Left renal cortex interstitium (tissue), 4 donors: ENCODE measurements around the gene NME8. TPM values are rescaled to one million over a fixed set of nuclear protein-coding genes. Genes with fewer than 3 reads are reported as not detected.
"Not testable (repeated sequence)": the region's sequence is repeated elsewhere in the genome, so short reads cannot be mapped to it uniquely, and the experiment has no call there.

Source experiments
- DNase-seq, 4 donors: peaks; one replicate each; pipeline ENCODE4 v3.0.0-alpha.2; 2013; ENCODE audit warnings: low read depth in 4 of 4, low spot score in 2 of 4, missing footprints in 1 of 4
- polyA plus RNA-seq, 4 donors: library from polyadenylated mRNA; unstranded; fragments of 120-200 nt; gene quantifications; one replicate each; pipeline ENCODE4 v1.2.1, GENCODE V29; 2013; ENCODE audit not compliant: insufficient read length in 4 of 4

The NME8 gene, protein sequence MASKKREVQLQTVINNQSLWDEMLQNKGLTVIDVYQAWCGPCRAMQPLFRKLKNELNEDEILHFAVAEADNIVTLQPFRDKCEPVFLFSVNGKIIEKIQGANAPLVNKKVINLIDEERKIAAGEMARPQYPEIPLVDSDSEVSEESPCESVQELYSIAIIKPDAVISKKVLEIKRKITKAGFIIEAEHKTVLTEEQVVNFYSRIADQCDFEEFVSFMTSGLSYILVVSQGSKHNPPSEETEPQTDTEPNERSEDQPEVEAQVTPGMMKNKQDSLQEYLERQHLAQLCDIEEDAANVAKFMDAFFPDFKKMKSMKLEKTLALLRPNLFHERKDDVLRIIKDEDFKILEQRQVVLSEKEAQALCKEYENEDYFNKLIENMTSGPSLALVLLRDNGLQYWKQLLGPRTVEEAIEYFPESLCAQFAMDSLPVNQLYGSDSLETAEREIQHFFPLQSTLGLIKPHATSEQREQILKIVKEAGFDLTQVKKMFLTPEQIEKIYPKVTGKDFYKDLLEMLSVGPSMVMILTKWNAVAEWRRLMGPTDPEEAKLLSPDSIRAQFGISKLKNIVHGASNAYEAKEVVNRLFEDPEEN
- under 1 TPM in 1 of 4 donors, not detected in 3; 0.41 TPM for polyA plus RNA-seq

DNA sequence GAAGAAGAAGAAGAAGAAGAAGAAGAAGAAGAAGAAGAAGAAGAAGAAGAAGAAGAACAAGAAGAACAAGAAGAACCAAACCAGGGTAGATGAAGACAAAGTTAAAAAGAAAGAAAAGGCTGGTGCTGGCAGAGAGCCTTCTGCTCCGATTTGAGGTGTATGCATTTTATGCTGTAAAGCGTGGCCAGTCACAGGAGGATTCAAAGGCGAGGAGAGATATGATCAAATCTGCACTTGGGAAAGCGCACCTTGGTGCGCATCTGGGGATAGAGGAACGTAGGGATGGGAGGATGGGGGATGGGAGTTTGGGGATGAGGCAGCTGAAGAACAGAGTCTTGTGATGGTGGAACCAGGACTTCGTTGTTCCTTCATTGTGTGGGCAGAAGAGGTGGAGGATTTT lies at the start of gene NME8:
NME8 (plus strand) TSS at position 301 of the 400 bp plus-strand sequence. CDS start 1,670 bp downstream, outside the sequence.
- no peak for DNase-seq

DNA sequence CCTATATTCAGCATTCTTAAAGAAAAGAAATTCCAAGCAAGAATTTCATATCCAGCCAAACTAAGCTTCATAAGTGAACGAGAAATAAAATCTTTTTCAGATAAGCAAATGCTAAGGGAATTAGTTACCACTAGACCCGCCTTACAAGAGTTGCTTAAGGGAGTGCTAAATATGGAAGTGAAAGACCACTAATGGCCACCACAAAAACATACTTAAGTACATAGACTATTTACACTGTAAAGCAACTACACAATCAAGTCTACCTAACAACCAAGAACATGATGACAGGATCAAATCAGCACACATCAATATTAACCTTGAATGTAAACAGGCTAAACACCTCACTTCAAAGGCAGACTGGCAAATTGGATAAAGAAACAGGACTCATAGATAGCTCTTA lies 42.2 kb upstream of the NME8 start:
- DNase-seq: no peak

DNA sequence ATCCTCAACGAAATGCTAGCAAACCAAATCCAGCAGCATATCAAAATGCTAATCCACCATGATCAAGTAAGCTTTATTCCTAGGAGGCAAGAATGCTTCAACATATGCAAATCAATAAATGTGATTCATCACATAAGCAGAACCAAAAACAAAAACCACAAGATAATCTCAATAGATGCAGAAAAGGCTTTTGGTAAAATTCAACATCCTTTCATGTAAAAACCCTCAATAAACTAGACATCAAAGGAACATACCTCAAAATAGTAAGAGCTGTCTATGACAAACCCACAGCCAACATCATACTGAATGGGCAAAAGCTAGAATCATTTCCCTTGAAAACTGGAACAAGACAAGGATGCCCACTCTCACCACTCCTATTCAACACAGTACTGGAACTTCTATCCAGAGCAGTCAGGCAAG lies 36.2 kb upstream of the NME8 start:
- DNase-seq: not testable (repeated sequence)

DNA sequence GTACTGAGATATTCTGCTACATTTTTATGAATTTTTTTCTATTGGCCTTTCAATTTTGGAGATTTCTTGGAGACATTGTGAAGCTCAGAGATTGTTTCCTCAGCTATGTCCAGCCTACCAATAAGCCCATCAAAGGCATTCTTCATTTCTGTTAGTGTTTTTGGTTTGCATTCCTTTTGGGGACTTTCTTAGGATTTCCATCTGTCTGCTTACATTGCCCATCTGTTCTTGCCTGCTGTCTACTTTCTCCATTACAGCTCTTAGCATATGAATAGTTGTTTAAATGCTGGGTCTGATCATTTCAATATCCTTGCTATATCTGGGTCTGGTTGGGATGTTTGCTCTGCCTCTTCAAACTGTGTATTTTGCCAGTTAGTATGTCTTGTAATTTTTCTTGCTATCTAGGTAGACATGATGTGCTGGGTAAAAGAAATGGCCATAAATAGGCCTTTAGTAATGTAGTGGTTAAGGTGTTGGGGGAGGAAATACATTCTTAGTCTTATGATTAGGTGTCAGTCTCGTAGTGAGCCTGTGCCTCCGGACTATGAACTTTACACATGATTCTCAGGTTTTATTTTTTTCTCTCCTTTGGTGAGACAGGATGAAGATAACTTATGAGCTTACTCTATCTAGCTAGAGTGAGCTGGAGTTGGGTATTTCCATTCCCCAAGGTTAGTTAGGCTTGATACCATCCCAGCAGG lies 32.6 kb upstream of the NME8 start:
- no peak for DNase-seq

DNA sequence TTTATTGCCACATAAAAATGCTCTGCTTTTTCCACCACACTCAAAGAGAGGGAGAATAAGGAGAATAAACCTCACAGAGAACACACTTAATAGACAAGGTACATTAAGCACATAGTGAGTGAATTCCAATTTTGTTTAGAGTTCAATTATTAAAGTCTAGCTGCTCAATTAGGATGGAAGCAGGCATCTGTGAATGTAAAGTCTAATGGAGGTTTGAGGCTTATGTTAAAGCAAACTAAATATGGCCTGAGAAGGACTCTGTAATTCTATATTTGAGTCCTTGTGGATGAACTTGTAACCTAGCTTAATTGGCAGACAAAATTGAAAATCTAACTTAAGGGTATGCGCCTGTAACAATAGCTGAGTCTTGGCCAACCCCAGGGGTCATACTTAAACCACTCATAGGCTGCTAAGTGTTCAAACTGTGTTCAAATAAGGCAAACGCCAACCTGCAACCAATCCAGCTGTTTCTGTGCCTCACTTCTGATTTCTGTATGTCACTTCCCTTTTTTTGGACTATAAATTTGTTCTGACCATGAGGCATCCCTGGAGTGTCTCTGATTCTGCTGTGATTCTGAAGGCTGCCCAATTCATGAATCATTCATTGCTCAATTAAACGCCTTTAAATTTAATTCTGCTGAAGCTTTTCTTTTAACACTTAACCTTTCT lies 31.3 kb upstream of the NME8 start:
- no peak for DNase-seq

DNA sequence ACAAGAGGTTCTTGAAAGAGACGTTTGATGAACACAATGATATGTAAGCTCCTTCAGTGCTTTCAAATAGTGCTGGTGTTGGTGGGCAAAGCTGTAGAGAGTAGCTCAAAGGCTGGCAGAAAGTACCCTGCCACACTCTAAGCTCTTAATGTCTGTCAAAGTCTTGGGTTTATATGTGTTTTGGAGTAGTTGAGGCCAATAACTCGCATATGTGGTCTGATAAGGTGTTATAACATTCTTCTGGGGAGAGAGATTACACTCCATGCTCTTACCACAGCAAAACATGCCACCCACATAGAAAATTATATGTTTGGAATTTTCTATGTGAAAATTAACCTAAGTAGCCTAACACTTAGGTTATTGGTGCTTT lies 30.8 kb upstream of the NME8 start:
- DNase-seq: no peak

DNA sequence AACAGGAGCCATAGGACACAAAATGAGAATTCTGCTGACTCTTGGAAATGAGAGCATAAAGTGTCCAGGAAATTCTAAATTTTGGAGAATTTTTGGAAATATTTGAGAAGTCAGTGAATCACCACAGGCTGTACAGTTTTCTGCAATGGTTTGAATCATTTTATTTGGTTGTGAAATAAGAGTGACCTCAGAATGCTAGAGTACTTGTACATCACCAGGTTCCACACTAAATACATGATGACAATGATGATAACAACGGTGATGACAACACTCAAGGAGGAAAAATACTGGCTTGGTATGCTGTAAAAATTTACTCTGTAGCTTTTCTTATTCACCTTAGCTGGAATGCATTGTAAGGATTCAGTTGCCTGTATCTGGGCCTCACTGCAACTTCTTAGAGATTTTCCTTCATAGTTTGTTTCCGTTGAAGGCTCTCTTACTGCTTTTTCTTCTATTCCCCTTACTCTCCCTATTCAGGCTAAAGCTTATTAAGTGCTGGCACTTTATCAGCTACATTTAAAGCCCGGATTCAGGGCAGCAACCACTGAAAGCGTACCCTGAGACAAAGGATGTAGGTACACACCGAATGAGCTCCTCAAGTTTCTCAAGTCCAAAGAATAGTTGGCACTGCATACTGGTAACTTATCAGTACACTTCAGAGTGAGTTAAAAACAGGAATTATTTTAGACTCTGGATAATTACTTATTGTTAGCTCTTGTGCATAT lies 30.2 kb upstream of the NME8 start:
- no peak for DNase-seq

DNA sequence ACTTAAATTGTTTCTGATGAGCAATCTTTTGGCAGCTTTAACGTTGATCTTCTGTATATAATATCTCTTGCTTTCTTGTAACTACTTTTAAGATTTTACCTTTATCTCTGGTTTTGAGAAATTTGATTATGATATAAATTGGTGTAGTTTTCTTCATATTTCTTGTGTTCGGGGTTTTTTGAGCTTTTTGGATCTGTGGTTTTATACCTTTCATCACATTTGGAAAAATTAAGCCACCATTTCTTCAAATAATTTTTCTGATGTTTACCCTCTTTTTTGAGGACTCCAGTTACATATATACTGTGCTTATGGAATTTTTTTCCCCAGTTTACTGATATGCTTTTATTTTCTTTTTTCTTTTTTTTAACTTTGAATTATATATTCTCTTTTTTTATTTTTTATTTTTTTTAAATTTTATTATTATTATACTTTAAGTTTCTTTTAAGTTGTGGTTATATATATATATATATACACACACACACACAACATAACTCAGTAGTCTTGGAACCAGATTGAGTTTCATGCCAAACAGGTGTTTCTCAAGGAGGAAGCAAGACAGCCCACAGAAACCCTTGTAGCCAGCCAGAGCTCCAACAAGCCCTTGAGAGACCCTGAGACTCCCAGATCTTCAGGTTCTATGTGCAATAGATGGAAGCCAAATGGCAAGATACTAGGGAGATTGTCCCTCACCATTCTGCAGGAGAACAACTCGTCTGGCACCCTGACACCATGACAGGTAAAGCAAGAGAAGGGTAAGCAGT lies 27.5 kb upstream of the NME8 start:
- no peak for DNase-seq

DNA sequence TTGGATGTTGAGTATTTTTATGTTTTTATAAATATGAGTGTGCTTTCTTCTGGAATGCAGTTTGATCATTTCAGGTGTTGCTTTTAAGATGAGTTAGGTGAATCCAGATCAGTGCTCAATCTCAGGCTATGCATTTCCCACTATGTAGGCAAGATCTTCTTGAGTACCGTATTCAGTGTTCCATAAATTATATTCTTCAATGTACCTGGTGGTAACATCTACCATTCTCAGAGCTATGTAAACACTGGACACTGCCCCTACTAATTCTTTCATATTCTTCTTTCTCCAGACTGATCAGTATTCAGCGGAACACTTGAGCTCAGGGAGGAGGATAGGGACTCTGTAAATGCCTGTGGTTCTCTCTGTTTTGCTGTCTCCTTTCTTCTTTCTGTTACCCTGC lies 25.5 kb upstream of the NME8 start:
- no peak for DNase-seq

DNA sequence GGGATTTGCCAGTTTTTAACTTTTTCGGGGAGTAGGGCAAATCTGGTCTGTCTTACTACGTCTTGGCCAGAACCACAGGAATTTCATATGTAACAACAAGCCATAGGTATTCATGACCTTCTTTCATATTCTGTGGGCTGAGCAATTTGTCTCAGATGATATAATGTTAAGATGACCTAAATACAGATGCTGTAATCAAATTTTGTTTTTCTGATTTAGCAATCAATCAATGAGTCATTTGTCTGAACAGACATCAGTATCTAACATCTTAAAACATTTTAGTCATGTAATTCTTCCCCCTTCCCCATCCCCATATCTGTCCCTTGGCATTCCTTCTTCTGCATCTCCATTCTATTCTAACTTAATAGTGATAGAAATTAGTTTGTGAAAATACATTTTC lies 24.8 kb upstream of the NME8 start:
- no peak for DNase-seq

DNA sequence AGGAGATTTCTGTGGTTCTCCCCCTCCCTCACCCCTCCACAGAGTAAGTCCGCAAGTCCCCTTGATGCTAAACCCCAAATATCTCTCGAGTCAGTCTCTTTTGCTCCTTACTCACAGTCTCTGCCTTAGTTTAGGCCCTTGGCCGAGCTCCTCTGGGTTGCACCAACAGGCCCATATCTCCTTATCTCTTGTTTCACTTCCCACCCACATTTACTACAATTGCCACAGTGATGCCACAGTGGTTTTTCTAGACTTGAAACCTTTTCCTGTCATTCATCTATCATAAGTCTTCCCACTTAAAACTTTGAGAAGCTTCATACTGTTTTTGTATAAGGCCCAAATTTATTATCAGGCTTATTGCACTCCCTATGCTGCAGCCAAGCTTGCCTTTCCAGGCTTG lies 23.4 kb upstream of the NME8 start:
- no peak for DNase-seq

DNA sequence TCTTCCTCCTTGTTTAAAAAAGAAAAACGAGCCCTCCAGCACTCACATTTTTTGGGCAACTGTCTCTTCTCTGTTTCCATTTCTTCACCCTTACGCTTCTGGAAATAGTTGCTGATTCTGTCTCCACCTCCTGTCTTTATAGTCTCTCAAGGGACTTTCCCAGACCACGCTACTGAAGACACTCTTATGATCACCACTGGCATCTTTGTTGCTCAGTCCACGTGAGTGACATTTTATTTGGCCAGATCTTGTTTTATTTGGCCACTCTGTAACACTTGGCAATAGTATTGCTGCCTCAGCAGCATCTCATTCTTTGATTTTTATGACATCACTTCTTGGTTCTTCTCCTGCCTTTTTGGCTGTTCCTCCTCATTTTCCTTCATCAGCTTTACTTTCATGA lies 21.6 kb upstream of the NME8 start:
- DNase-seq: no peak

DNA sequence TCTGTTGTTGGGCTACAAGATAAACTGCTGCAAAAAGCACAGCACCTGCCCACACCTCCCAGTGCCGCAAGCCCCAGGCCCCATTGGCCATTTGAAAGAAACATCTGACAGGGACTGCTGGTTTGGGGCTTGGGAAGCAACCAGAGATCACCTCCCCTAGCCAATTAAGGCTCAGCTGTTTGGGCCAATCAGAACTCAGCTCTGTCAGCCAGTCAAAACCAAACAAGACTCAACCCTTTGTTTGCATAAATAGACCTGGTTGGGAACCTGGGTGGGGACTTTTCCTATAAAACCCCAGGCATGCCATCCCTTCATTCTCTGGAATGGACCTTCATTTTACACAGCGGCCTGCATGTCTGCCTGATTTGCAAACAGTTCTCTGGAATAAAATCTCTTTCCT lies 17.2 kb upstream of the NME8 start:
- no peak for DNase-seq

DNA sequence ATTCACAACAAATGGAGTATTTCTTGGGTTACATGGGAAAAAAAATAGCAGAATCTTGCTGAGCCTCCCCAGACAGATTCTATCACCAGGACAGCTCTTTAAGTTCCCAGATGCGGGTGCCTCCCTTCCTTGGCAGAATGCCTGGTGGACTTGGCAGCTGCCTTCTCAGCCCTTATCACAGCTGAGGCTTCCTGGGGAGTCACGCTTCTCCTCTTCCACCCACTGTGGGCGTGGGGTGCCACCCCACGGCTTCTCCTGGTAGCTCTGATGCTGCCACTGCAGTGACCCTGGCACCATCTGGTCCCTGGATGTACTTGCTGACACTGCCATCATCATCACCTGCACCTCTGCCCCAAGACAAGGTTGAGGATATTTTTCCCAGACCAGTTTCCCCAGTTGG lies 16.2 kb upstream of the NME8 start:
- DNase-seq: peak in 1 of 4 donors; percentile 7

DNA sequence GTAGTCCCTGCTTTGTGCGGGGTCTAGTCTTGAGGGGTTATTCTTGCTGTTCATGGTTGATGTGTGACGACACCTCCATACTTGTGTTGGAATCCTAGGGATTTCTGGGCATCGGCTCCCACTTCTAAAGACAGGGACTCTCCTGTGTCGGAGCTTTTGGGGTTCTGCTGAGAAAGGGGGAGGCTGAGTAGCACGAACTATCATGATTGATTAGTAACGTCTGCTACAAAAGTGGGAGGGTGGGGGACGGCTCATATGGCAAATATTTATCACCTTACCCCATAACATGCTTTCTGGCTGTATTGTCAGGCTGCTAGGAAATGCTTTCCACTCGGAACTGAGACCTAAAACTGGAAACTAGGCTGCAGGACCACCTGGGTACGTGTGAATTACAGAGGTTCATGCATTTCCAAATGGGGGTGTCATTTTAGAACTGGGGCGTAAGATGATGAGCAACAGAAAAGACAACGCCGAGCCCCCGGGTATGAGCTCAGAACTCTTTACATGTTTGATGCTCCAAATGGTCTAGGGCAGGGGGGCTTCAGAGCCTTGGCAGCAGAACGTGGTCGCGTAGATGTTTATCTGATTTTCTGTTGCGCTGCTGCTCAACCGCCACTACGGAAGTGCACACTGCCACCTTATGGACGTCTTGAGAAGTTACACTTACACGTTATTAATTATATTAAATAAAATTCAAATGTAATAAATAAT lies 15.1 kb upstream of the NME8 start:
- DNase-seq: peak in 2 of 4 donors; percentile 15 to 34

DNA sequence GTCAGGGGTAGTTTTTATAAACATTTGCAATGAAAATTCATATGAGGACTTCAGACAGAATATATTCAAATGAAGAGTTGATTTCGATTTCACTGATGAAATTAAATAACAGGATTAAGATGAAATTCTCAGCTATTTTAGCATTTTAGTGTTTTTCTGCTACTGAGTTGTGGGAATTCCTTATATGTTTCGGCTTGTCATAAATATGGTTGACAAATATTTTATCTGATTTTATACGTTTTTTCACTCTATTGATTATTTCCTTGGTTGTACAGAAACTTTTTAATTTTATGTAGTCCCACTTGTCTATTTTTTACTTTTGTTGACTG lies 14.6 kb upstream of the NME8 start:
- DNase-seq: no peak

DNA sequence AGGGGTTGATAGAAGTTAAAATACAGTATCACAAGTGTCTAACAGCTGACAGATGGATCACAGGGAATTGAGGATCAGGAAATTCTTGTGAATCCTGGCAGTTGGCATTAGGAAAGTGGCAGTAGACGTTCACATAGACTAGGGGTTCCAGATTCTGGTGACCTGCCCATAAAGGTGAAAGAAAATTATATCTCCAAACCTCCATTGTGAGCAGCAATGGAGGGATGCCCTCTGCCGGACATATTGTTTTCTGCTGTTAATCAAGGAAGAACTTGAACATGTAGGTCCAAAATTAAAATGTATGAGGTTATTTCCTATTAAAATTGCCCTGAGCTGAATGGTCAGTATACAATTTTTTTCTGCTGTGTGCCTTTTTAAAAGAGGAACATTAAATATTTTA lies 5.1 kb downstream of the NME8 start:
- DNase-seq: no peak

DNA sequence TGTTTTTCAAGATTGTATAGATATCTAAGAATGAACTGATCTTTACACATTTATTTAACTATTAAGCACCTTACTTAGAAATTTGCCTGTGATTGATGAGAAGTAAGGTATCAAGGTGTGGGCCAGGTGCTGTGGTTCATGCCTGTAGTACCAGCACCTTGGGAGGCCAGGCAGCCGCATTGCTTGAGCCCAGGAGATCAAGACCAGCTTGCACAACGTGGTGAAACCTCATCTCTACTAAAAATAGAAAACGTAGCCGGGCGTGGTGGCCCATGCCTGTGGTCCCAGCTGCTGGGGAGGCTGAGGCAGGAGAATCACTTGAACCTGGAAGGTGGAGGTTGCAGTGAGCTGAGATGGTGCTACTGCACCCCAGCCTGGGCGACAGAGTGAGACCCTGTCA lies 33.7 kb downstream of the NME8 start:
- DNase-seq: no peak

DNA sequence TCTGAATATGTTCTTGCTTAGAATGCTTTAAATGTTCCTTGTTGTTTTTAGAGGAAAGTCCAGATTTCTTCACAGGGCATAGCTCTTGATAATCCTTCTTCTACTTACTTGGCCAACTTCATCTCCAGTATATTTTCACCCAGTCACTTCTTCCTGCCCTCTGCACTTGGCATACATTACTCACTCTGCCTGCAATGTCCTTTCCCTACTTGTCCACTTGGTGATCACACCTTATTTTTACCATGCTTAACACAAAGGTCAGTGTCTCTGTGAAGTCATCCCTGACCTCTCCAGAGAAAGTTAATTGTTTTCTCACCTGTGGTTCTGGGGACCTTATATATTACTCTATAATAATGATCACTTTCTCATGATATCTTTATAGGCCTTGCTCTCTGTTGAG lies 45.0 kb downstream of the NME8 start:
- no peak for DNase-seq
